HCT116 (cell line): ENCODE measurements around the gene TNFSF10. TPM values are rescaled to one million over a fixed set of nuclear protein-coding genes. Genes with fewer than 3 reads are reported as not detected.

ENCODE experiments used
- ATAC-seq: fragments of 200-7000 bp; cut with Tn5 transposase; 2 replicates; pipeline ENCODE4 v1.9.1; 2020; ENCODE audit warnings: mild to moderate bottlenecking, moderate library complexity
- Bru-seq: library from RNA; stranded (reverse); fragments of 400-500 nt; gene quantifications from one replicate; lab custom pipeline; 2021; lab: Mats Ljungman, UMichigan
- BruChase-seq, 2 experiments: library from RNA; stranded (reverse); fragments of 400-500 nt; gene quantifications; one replicate each; lab custom pipeline; 2021; lab: Mats Ljungman, UMichigan
- BruUV-seq: library from RNA; stranded (reverse); fragments of 400-500 nt; replicated peaks from 2 replicates; lab custom pipeline; 2021; lab: Mats Ljungman, UMichigan
- CTCF ChIA-PET: fragments of 300-600 bp; sonication (Branson Sonifier 250); formaldehyde crosslinking; loops from one replicate; lab custom pipeline; 2021; ENCODE audit warnings: antibody characterized with exemption; lab: Charles Lee
- POLR2A ChIA-PET: fragments of 300-600, 350-600 bp; sonication (Branson Sonifier 250); formaldehyde crosslinking; loops from one replicate; lab custom pipeline; 2021; ENCODE audit warnings: antibody characterized with exemption; lab: Charles Lee
- RAD21 ChIA-PET, 2 experiments: fragments of 300-600 bp; sonication (Branson Sonifier 250); formaldehyde crosslinking; loops; one replicate each; lab custom pipeline; 2023; ENCODE audit warnings: low total read pairs in 2 of 2; ENCODE audit not compliant: uncharacterized antibody in 2 of 2, unreplicated experiment in 2 of 2, low non-redundant PET in 1 of 2; lab: Charles Lee
- DNase-seq: peaks from one replicate; pipeline ENCODE4 v3.0.0-alpha.2; 2010; ENCODE audit warnings: low read depth, low spot score
- H2AFZ ChIP-seq: fragments of 200-600 bp; shearing (Covaris generic), sonication (generic); 2 replicates; pipeline ENCODE4 v1.6.1; 2017; ENCODE audit warnings: low read depth, mixed run types, mixed read lengths, antibody characterized with exemption, low read length; ENCODE audit not compliant: poor library complexity, severe bottlenecking
- H3K27ac ChIP-seq: 2 replicates; pipeline ENCODE4 v1.5.1; 2012; ENCODE audit warnings: low read depth, low read length
- H3K27me3 ChIP-seq: fragments of 200-600 bp; sonication (generic); 2 replicates; pipeline ENCODE4 v1.6.1; 2016; ENCODE audit warnings: mixed run types, low read length, mixed read lengths; ENCODE audit not compliant: insufficient read depth
- H3K36me3 ChIP-seq, 2 experiments: fragments of 200-500 bp in 1 of 2; fragments of 200-600 bp in 1 of 2; sonication (Bioruptor generic) in 1 of 2; sonication (generic) in 1 of 2; 2 replicates each; pipeline versions ENCODE4 v1.5.1 to v1.6.1; 2014 to 2016; ENCODE audit warnings: low read length in 2 of 2, inconsistent platforms in 1 of 2, mixed read lengths in 1 of 2, mixed run types in 1 of 2; ENCODE audit not compliant: insufficient read depth in 2 of 2, control insufficient read depth in 1 of 2
- H3K4me1 ChIP-seq, 2 experiments: fragments of 200-600 bp in 1 of 2; sonication (generic) in 1 of 2; 2 replicates each; pipeline versions ENCODE4 v1.5.1 to v1.6.1; 2012 to 2017; ENCODE audit warnings: low read length in 2 of 2, inconsistent platforms in 1 of 2, mild to moderate bottlenecking in 1 of 2, mixed read lengths in 1 of 2, mixed run types in 1 of 2, moderate library complexity in 1 of 2; ENCODE audit not compliant: insufficient read depth in 2 of 2, control insufficient read depth in 1 of 2
- H3K4me2 ChIP-seq: fragments of 200-600 bp; sonication (generic); 2 replicates; pipeline ENCODE4 v1.6.1; 2017; ENCODE audit warnings: mixed run types, low read length, mixed read lengths
- H3K4me3 ChIP-seq, 2 experiments: fragments of 200-600 bp in 1 of 2; sonication (generic) in 1 of 2; replicated peaks in 1 of 2; 2 replicates each; pipeline ENCODE4 v1.5.1; 2011 to 2016; ENCODE audit warnings: low read length in 2 of 2, control low read depth in 1 of 2, low read depth in 1 of 2, mild to moderate bottlenecking in 1 of 2, mixed read lengths in 1 of 2, mixed run types in 1 of 2
- H3K79me2 ChIP-seq: fragments of 200-600 bp; sonication (generic); 2 replicates; pipeline ENCODE4 v1.6.1; 2017; ENCODE audit warnings: mild to moderate bottlenecking, mixed run types, low read length, moderate library complexity, mixed read lengths; ENCODE audit not compliant: insufficient read depth
- H3K9ac ChIP-seq: fragments of 200-600 bp; sonication (generic); 2 replicates; pipeline ENCODE4 v1.6.1; 2016; ENCODE audit warnings: low read length, mixed read lengths
- H3K9me2 ChIP-seq: fragments of 200-600 bp; sonication (generic), shearing (Covaris generic); 2 replicates; pipeline ENCODE4 v1.6.1; 2017; ENCODE audit warnings: mixed run types, mild to moderate bottlenecking, moderate library complexity; ENCODE audit not compliant: insufficient read depth
- H3K9me3 ChIP-seq, 2 experiments: fragments of 200-500 bp in 1 of 2; fragments of 200-600 bp in 1 of 2; sonication (Bioruptor generic) in 1 of 2; sonication (generic) in 1 of 2; 2 replicates each; pipeline ENCODE4 v1.6.1; 2014 to 2017; ENCODE audit warnings: low read length in 2 of 2, mixed read lengths in 2 of 2, inconsistent platforms in 1 of 2, low read depth in 1 of 2, mild to moderate bottlenecking in 1 of 2, mixed run types in 1 of 2, moderate library complexity in 1 of 2; ENCODE audit not compliant: control insufficient read depth in 1 of 2, insufficient read depth in 1 of 2
- H4K20me1 ChIP-seq: fragments of 200-600 bp; sonication (generic), shearing (Covaris generic); 2 replicates; pipeline ENCODE4 v1.6.1; 2017; ENCODE audit warnings: mixed run types, mild to moderate bottlenecking, moderate library complexity; ENCODE audit not compliant: insufficient read depth
- CEBPB ChIP-seq: IDR thresholded peaks from 2 replicates; pipeline ENCODE4 v1.6.1; 2012; ENCODE audit warnings: low read depth
- EGR1 ChIP-seq: IDR thresholded peaks from 2 replicates; pipeline ENCODE4 v1.6.1; 2012; ENCODE audit warnings: low read depth
- ELF1 ChIP-seq: IDR thresholded peaks from 2 replicates; pipeline ENCODE4 v1.6.1; 2012; ENCODE audit warnings: low read depth, borderline replicate concordance
- EZH2phosphoT487 ChIP-seq: fragments of 200-600 bp; IDR thresholded peaks from 2 replicates; pipeline ENCODE4 v1.6.1; 2018; ENCODE audit warnings: antibody characterized with exemption, borderline replicate concordance
- POLR2A ChIP-seq: IDR thresholded peaks from 2 replicates; pipeline ENCODE4 v1.7.0; 2011; ENCODE audit warnings: borderline replicate concordance; ENCODE audit not compliant: insufficient read depth, insufficient read length; ENCODE audit errors: extremely low read depth
- POLR2AphosphoS5 ChIP-seq: IDR thresholded peaks from 2 replicates; pipeline ENCODE4 v1.6.1; 2011; ENCODE audit warnings: mild to moderate bottlenecking, low read depth, low read length, moderate library complexity
- RAD21 ChIP-seq: IDR thresholded peaks from 2 replicates; pipeline ENCODE4 v1.6.1; 2012; ENCODE audit warnings: low read depth, mild to moderate bottlenecking
- SIN3A ChIP-seq: IDR thresholded peaks from 2 replicates; pipeline ENCODE4 v1.6.1; 2012; ENCODE audit warnings: low read depth
- SP1 ChIP-seq: IDR thresholded peaks from 2 replicates; pipeline ENCODE4 v1.6.1; 2012; ENCODE audit warnings: low read depth
- YY1 ChIP-seq: IDR thresholded peaks from 2 replicates; pipeline ENCODE4 v1.6.1; 2011; ENCODE audit warnings: low read length, low read depth, moderate library complexity, mild to moderate bottlenecking; ENCODE audit not compliant: insufficient replicate concordance; ENCODE audit errors: extremely low read depth
- ZFX ChIP-seq: fragments of 450-650 bp; IDR thresholded peaks from 2 replicates; pipeline ENCODE4 v1.6.1; 2017
- ZNF274 ChIP-seq: fragments of 200-500 bp; sonication (Bioruptor generic); IDR thresholded peaks from 2 replicates; pipeline ENCODE4 v1.6.1; 2014; ENCODE audit warnings: mild to moderate bottlenecking, low read depth, low read length, inconsistent platforms
- intact Hi-C: fragments of 100-400 bp; cut with micrococcal nuclease; formaldehyde crosslinking; loops from 2 replicates; pipeline ENCODE4 v1.10.0; 2022
- long read RNA-seq: library from polyadenylated mRNA; unstranded; transcript quantifications from one replicate; pipeline ENCODE4 v2.0.0, GENCODE V29; 2021; ENCODE audit not compliant: unreplicated experiment
- polyA plus RNA-seq: library from polyadenylated mRNA; unstranded; fragments of >200 nt; gene quantifications from 2 replicates; pipeline ENCODE4 v1.2.1, GENCODE V29; 2012; ENCODE audit warnings: missing spikeins
- total RNA-seq: library from RNA; stranded (reverse); gene quantifications from one replicate; pipeline ENCODE4 v1.2.1, GENCODE V29; 2021; ENCODE audit not compliant: unreplicated experiment
- TF ChIP-seq, protein P1 (sequence below): IDR thresholded peaks from 2 replicates; pipeline ENCODE4 v1.6.1; 2012

The TNFSF10 gene
- 0.20 TPM for total RNA-seq
- polyA plus RNA-seq, result 0.27 TPM in 1 of 2 replicates, not detected in the other
- percentile 10 among the genes with signal in this experiment for Bru-seq, nascent RNA
- BruChase-seq, experiment 1, labeled RNA remaining after a 6-hour chase, result percentile 5 among the genes with signal in this experiment
- percentile 14 among the genes with signal in this experiment for BruChase-seq, experiment 2, labeled RNA remaining after a 2-hour chase
- long read RNA-seq, result 0 reads

DNA sequence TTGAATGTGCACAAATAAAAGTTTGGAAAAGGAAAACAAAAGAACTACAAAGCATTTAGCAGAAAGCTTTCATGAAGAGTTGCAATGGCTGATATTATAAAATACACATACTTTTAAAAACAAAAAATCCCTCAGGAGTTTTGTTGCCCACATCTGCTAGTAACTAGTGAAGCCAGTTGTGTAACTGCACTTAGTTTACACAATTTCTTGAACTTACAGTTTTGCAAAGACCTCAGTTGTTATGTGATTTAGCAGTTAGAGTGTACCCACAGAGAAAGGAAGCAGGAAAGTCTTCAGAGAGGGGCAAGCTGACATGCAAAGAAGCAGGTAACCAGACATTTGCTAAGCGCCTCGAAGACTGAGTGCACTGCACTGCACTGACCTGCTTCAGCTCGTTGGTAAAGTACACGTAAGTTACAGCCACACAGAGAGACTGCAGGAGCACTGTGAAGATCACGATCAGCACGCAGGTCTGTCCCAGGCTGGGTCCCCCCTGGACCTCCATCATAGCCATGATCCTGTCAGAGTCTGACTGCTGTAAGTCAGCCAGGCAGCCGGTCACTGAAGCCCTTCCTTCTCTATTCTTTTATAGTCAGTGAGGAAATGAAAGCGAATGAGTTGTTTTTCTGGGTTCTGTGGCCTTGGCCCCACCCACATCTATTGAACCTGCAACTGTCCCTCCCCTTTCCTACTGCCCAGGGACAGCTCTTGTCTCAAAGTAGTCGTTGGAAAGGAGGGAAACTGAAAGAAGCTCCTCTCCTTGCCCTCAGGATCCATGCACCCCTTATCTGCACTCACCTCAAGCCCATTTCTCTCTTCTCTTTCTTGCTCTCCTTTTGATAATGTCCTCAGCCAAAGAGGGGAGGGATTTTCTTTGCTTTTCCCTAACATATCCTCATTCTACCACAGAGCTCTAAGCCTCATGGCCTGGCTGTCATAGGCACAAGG is at the start of gene TNFSF10:
TNFSF10 (minus strand) TSS at position 560 of the 948 bp plus-strand sequence; CDS start at position 514, 46 bp downstream.
- RAD21 ChIA-PET, result no interaction called here
- TF ChIP-seq ELF1 (no peak), CEBPB (no peak), ZFX (no peak)
- TF ChIP-seq, protein P1, sequence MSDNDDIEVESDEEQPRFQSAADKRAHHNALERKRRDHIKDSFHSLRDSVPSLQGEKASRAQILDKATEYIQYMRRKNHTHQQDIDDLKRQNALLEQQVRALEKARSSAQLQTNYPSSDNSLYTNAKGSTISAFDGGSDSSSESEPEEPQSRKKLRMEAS, result no peak
- Histone ChIP-seq H4K20me1 (no peaks in the 10 kb centered on the region), H2AFZ (peak within 1 kb of the TSS; percentile 75), H3K4me1 (peaks cover 0 to 5% of the 10 kb centered on the region in 2 experiments; a peak in 1 of 4 replicates), H3K79me2 (no peaks in the 10 kb centered on the region), H3K9ac (no peak within 1 kb of the TSS), H3K4me2 (no peak within 1 kb of the TSS; the same call in 1 of the 2 replicates), H3K4me3 (no peak within 1 kb of the TSS), H3K27me3 (no peaks in the 10 kb centered on the region), H3K27ac (no peak within 1 kb of the TSS), H3K9me2 (no peaks in the 10 kb centered on the region), H3K36me3 (no peaks in the 10 kb centered on the region), H3K9me3 (no peaks in the 10 kb centered on the region)
- DNase-seq (no peak), ATAC-seq (no peak)
- CTCF ChIA-PET, result no interaction called here
- POLR2A ChIA-PET, result no interaction called here
- intact Hi-C loops, result no loop called here
- no TSS peak for BruUV-seq

DNA sequence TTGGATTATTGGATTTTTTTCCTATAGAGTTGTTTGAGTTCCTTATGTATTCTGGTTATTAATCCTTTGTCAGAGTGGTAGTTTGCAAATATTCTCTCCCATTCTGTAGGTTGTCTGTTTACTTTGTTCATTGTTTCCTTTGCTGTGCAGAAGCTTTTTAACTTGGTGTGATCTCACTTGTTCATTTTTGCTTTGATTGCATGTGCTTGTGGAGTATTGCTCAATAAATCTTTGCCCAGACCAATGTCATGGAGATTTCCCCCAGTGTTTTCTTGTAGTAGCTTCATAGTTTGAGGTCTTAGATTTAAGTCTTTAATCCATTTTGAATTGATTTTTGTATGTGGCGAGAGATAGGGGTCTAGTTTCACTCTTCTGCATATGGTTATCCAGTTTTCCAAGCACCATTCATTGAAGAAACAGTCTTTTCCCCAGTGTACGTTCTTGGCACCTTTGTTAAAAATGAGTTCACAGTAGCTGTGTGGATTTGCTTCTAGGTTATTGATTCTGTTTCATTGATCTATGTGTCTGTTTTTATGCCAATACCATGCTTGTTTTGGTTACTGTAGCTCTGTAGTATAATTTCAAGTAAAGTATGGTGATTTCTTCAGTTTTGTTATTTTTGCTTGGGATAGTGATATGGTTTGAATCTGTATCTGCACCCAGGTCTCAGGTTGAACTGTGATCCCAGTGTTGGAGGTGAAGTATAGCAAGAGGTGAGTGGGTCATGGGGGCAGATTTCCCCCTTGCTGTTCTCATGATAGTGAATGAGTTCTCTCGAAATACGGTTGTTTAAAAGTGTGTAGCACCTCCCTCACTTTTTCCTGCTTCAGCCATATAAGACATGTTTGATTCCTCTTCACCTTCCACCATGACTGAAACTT is 46.1 kb upstream of the TNFSF10 start:
- CTCF ChIA-PET, result no interaction called here
- RAD21 ChIA-PET, result no interaction called here
- TF ChIP-seq ZNF274 (no peak), CEBPB (no peak), POLR2AphosphoS5 (no peak), EGR1 (no peak), SIN3A (no peak), ELF1 (no peak), EZH2phosphoT487 (no peak), ZFX (no peak), POLR2A (no peak), RAD21 (no peak), YY1 (no peak), SP1 (no peak)
- TF ChIP-seq, protein P1, result no peak

More for the DNA sequence above, 46.1 kb upstream of the TNFSF10 start:
- H3K9me3 ChIP-seq, result peaks cover 3 to 4% of the 10 kb centered on the region in 2 experiments; a peak in 3 of 4 replicates
- intact Hi-C loops, result no loop called here
- no peaks in the 10 kb centered on the region for H3K79me2 ChIP-seq
- H3K27me3 ChIP-seq, result no peaks in the 10 kb centered on the region
- ATAC-seq (no peak), DNase-seq (no peak)
- no peak overlapping the region for H3K4me3 ChIP-seq
- H4K20me1 ChIP-seq, result no peaks in the 10 kb centered on the region
- no peak overlapping the region for H2AFZ ChIP-seq
- BruUV-seq, result no TSS peak
- H3K27ac ChIP-seq, result no peak overlapping the region
- POLR2A ChIA-PET, result no interaction called here
- no peaks in the 10 kb centered on the region for H3K9me2 ChIP-seq
- no peaks in the 10 kb centered on the region for H3K36me3 ChIP-seq
- H3K4me2 ChIP-seq, result no peak overlapping the region
- H3K9ac ChIP-seq, result no peak overlapping the region
- no peaks in the 10 kb centered on the region for H3K4me1 ChIP-seq
